ENCODE results near the gene BCAM.

DNA sequence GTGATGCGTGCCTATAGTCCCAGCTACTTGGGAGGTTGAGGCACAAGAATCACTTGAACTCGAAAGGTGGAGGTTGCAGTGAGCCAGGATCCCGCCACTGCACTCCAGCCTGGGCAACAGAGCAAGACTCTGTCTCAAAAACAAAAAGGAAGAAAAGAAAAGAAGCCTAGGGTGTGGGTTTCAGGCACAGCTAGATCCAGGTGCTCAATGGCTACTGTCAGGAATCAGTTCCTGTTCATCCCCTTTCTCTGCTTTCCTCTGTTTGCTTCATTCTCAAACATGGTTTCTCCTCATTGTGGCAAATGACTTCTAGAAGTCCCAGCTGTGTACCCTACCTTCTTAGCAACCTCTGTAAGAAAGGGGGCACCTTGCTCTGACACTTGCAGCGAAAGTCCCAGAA lies 25.4 kb upstream of the BCAM start:
- TF ChIP-seq, protein P1, sequence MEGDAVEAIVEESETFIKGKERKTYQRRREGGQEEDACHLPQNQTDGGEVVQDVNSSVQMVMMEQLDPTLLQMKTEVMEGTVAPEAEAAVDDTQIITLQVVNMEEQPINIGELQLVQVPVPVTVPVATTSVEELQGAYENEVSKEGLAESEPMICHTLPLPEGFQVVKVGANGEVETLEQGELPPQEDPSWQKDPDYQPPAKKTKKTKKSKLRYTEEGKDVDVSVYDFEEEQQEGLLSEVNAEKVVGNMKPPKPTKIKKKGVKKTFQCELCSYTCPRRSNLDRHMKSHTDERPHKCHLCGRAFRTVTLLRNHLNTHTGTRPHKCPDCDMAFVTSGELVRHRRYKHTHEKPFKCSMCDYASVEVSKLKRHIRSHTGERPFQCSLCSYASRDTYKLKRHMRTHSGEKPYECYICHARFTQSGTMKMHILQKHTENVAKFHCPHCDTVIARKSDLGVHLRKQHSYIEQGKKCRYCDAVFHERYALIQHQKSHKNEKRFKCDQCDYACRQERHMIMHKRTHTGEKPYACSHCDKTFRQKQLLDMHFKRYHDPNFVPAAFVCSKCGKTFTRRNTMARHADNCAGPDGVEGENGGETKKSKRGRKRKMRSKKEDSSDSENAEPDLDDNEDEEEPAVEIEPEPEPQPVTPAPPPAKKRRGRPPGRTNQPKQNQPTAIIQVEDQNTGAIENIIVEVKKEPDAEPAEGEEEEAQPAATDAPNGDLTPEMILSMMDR (IDR thresholded peaks at IDR 0.05), result no peak
- TF ChIP-seq POLR2A (IDR thresholded peaks at IDR 0.05), result no peak

Data from sigmoid colon (tissue), 3 donors.